Hepatocyte (in vitro differentiated cells): ENCODE results near the gene USP2. TPM values are rescaled to one million over a fixed set of nuclear protein-coding genes. Genes with fewer than 3 reads are reported as not detected.
A peak's percentile ranks its signal among the peaks of the same experiment; 100 is the strongest.

Source experiments
- DNase-seq: peaks from one replicate; pipeline ENCODE4 v3.0.0-alpha.2; 2016; ENCODE audit warnings: low spot score
- H2AFZ ChIP-seq: fragments of 200-600 bp; sonication (generic); 2 replicates; pipeline ENCODE4 v1.6.0; 2016; ENCODE audit warnings: antibody characterized with exemption, mild to moderate bottlenecking
- H3K27ac ChIP-seq: fragments of 200-600 bp; sonication (generic); 2 replicates; pipeline ENCODE4 v1.5.1; 2016; ENCODE audit warnings: mild to moderate bottlenecking
- H3K27me3 ChIP-seq: fragments of 200-600 bp; sonication (generic); 2 replicates; pipeline ENCODE4 v1.6.1; 2016
- H3K36me3 ChIP-seq: fragments of 200-600 bp; sonication (generic); replicated peaks from 2 replicates; pipeline ENCODE4 v1.5.1; 2016; ENCODE audit warnings: low read depth; ENCODE audit not compliant: insufficient read depth
- H3K4me1 ChIP-seq: fragments of 200-600 bp; sonication (generic); 2 replicates; pipeline ENCODE4 v1.5.1; 2016; ENCODE audit warnings: mild to moderate bottlenecking, moderate library complexity; ENCODE audit not compliant: insufficient read depth
- H3K4me2 ChIP-seq: fragments of 200-600 bp; sonication (generic); 2 replicates; pipeline ENCODE4 v1.6.0; 2016
- H3K4me3 ChIP-seq: fragments of 200-600 bp; sonication (generic); 2 replicates; pipeline ENCODE4 v1.5.1; 2016; ENCODE audit warnings: mild to moderate bottlenecking
- H3K79me2 ChIP-seq: fragments of 200-600 bp; sonication (generic); 2 replicates; pipeline ENCODE4 v1.6.0; 2017; ENCODE audit warnings: mild to moderate bottlenecking
- H3K9me2 ChIP-seq: fragments of 200-600 bp; sonication (generic); replicated peaks from 2 replicates; pipeline ENCODE4 v1.6.0; 2017; ENCODE audit warnings: mild to moderate bottlenecking; ENCODE audit not compliant: insufficient read depth
- H3K9me3 ChIP-seq: fragments of 200-600 bp; sonication (generic); 2 replicates; pipeline ENCODE4 v1.5.1; 2016; ENCODE audit warnings: low read depth, mild to moderate bottlenecking
- H4K20me1 ChIP-seq: fragments of 200-600 bp; sonication (generic); 2 replicates; pipeline ENCODE4 v1.6.0; 2016; ENCODE audit warnings: mild to moderate bottlenecking; ENCODE audit not compliant: insufficient read depth, poor library complexity, severe bottlenecking
- CTCF ChIP-seq: fragments of 200-600 bp; sonication (generic); IDR thresholded peaks from 2 replicates; pipeline ENCODE4 v1.5.1; 2016; ENCODE audit warnings: antibody characterized with exemption, mild to moderate bottlenecking; ENCODE audit not compliant: poor library complexity
- EZH2 ChIP-seq: fragments of 200-600 bp; sonication (generic); IDR thresholded peaks from 2 replicates; pipeline ENCODE4 v1.6.1; 2016; ENCODE audit warnings: antibody characterized with exemption, mild to moderate bottlenecking, borderline replicate concordance
- EZH2phosphoT487 ChIP-seq: fragments of 200-600 bp; sonication (generic); IDR thresholded peaks from one replicate; pipeline ENCODE4 v1.6.1; 2018; ENCODE audit warnings: antibody characterized with exemption, mild to moderate bottlenecking, low read depth, moderate library complexity; ENCODE audit not compliant: unreplicated experiment, severe bottlenecking
- WGBS: methylation state at CpG from one replicate; pipeline ENCODE4 v1.1.6; 2016; ENCODE audit warnings: low lambda C conversion rate; ENCODE audit errors: missing lambda C conversion rate; 5-methylcytosine and 5-hydroxymethylcytosine counted together
- polyA plus RNA-seq: library from polyadenylated mRNA; unstranded; fragments of >200 nt; fragmentation: Nextera tagmentation; extraction: Ambion mirVana; gene quantifications from 2 replicates; pipeline ENCODE4 v1.2.1, GENCODE V29; 2016
- total RNA-seq: library from RNA; depleted of rRNA; stranded (reverse); fragments of >200 nt; gene quantifications from 2 replicates; pipeline ENCODE4 v1.2.3, GENCODE V29; 2014

The USP2 gene
- total and polyA plus RNA-seq, 2 experiments from 2014 or later = 7.3 to 23.5 TPM

GRCh38 chr11:119318240-119319135, 63.0 kb downstream of the USP2 start:
- Histone ChIP-seq H3K27me3 (peaks cover 42% of the 10 kb centered on the region), H4K20me1 (no peaks in the 10 kb centered on the region), H3K27ac (no peak overlapping the region), H3K4me2 (no peak overlapping the region), H3K36me3 (no peaks in the 10 kb centered on the region), H3K4me3 (no peak overlapping the region), H2AFZ (no peak overlapping the region), H3K9me3 (no peaks in the 10 kb centered on the region), H3K9me2 (no peaks in the 10 kb centered on the region), H3K4me1 (peaks cover 31% of the 10 kb centered on the region), H3K79me2 (no peaks in the 10 kb centered on the region)
- 69% methylated on average over 22 of the region's 22 CpGs for WGBS
- TF ChIP-seq CTCF = no peak
- no peak for TF ChIP-seq EZH2phosphoT487
- no peak for TF ChIP-seq EZH2
- DNase-seq = no peak

DNA sequence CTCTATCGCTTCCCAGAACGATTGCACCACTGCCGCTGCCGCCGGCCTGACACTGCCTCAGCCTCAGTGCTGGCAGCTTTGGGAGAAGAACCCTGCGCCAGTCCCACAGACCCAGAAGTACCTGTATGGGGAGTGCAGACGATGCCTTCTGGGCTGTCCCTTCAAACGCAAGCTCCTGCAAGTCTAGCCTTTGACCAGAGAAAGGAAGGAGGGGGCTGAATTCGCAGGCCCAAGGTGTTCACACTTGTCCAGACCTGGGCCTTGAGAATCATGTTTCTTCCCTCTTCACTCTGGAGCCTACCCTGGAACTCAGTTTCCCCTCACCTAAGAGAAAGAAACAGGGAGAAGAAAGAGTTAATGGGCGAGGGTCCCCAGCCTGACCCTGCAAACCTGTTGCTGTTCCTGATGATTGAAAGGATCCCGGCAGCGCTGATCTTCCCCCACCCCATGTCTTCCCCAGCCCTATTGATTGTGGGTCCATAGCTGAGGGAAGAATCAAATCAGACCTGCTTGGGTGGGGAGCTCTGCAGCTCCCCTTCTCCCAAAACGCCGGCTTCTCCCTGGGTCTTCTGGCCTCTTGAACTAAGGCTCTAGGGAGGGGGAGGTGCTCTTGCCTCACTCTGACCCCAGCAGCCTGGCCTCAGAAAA, 63.8 kb downstream of the USP2 start:
- Histone ChIP-seq H3K4me2 (peak overlapping the region; percentile 96), H3K9me3 (no peaks in the 10 kb centered on the region), H3K4me1 (peaks cover 31% of the 10 kb centered on the region), H3K36me3 (no peaks in the 10 kb centered on the region), H3K27ac (no peak overlapping the region), H3K27me3 (peaks cover 42% of the 10 kb centered on the region), H3K79me2 (no peaks in the 10 kb centered on the region), H2AFZ (no peak overlapping the region), H4K20me1 (no peaks in the 10 kb centered on the region), H3K9me2 (no peaks in the 10 kb centered on the region), H3K4me3 (no peak overlapping the region)
- 61% methylated on average over 14 of the region's 14 CpGs for WGBS
- TF ChIP-seq EZH2 = no peak
- no peak for TF ChIP-seq CTCF
- TF ChIP-seq EZH2phosphoT487 = no peak
- DNase-seq = no peak

DNA sequence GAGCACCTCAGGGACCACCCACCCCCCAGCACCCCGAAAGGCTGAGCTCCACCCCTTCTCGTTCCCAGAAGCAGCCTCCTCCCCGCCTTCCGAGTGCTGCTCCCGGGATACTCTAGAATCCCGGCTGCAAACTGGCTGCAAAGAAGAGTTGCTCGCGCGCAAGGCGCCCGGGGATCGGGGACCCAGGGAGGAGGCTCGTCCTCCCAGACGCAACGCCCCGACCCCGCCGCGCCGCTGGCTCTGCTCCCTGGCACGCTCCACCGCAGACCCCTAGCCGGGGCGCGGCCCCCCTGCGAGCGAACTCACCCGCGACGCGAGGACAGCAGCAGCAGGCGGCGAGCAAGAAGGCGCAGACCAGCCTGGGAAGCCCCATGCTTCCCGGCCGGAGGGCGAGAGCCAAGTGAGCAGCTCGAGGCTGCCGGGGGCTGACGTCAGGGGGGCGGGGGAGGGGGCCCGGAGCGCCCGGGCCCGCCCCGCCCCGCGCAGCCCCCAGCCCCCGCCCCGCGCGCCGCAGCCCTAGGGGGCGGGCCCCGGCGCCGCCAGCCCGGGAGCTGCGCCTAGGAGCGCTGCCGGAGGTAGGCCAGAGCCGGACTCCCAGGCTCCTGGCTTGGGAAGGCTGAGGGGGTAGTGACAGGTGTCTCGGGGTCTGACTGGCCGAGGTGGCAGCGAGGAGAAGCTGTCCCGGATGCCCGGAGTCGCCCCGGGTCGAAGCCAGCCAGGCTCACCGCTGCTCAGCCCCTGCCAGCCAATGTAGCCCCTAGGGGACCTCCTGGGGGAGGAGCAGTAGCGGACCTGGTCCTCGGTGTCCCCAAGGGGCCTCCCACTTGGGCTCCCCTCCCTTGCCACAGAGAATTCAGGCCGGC, 64.5 kb downstream of the USP2 start, which contains the start of gene MCAM:
Gene MCAM, minus strand, starts transcription at position 402 of the 863 bp plus-strand sequence. Its CDS starts 29 bp downstream, at position 373.
- no peaks in the 10 kb centered on the region for H3K9me3 ChIP-seq
- H2AFZ ChIP-seq = peak within 1 kb of the TSS; percentile 52
- H3K27me3 ChIP-seq = peaks cover 42% of the 10 kb centered on the region
- no peaks in the 10 kb centered on the region for H3K36me3 ChIP-seq
- peak within 1 kb of the TSS; percentile 34 for H3K27ac ChIP-seq
- peak; percentile 65 for DNase-seq
- WGBS = 4% methylated on average over 33 of the region's 74 CpGs
- no peaks in the 10 kb centered on the region for H4K20me1 ChIP-seq
- H3K79me2 ChIP-seq = no peaks in the 10 kb centered on the region
- no peaks in the 10 kb centered on the region for H3K9me2 ChIP-seq
- H3K4me3 ChIP-seq = peak within 1 kb of the TSS; percentile 67
- H3K4me2 ChIP-seq = peak within 1 kb of the TSS; percentile 96
- peaks cover 31% of the 10 kb centered on the region for H3K4me1 ChIP-seq
- TF ChIP-seq EZH2 (no peak), CTCF (no peak), EZH2phosphoT487 (no peak)
